ENCODE data around the gene GALNT7.

GALNT7 gene

DNA sequence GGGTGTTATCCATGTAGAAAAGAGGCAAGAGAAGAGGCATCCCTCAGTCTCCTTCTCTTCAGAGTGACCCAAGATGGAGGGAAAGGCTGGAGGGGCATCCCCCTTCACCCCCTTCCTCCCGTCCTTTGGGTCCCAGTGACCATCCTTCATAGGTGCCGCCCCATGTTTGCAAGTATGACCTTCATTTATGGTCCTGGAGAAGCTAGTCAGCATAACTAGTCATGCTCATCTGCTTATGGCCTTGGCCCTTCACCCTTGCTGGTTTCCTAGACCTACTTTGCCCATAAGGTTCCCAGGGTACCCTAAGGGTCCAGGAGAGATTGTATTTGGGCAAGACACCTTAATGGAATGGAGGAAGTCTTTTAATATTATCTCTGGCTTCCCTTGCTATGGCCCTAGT, 118.9 kb downstream of the GALNT7 start:
- Mint-ChIP-seq H3K27ac (no peak overlapping the region), H3K9me3 (peaks cover 10% of the 10 kb centered on the region), H3K4me1 (ENCODE audit: low read depth) (peaks cover 15% of the 10 kb centered on the region), H3K27me3 (ENCODE audit: low read depth) (no peaks in the 10 kb centered on the region), H3K36me3 (ENCODE audit: low read depth) (no peaks in the 10 kb centered on the region), H3K4me3 (no peak overlapping the region)

- H3K4me3 Mint-ChIP-seq: peak overlapping the region; percentile 74
- peaks cover 10% of the 10 kb centered on the region for H3K9me3 Mint-ChIP-seq
- H3K27ac Mint-ChIP-seq: peak overlapping the region; percentile 76
- H3K27me3 Mint-ChIP-seq (ENCODE audit: low read depth): no peaks in the 10 kb centered on the region
- no peaks in the 10 kb centered on the region for H3K36me3 Mint-ChIP-seq (ENCODE audit: low read depth)
- H3K4me1 Mint-ChIP-seq (ENCODE audit: low read depth): peaks cover 14% of the 10 kb centered on the region
Observed at GRCh38 chr4:173288296-173288695, 119.7 kb downstream of the GALNT7 start.

DNA sequence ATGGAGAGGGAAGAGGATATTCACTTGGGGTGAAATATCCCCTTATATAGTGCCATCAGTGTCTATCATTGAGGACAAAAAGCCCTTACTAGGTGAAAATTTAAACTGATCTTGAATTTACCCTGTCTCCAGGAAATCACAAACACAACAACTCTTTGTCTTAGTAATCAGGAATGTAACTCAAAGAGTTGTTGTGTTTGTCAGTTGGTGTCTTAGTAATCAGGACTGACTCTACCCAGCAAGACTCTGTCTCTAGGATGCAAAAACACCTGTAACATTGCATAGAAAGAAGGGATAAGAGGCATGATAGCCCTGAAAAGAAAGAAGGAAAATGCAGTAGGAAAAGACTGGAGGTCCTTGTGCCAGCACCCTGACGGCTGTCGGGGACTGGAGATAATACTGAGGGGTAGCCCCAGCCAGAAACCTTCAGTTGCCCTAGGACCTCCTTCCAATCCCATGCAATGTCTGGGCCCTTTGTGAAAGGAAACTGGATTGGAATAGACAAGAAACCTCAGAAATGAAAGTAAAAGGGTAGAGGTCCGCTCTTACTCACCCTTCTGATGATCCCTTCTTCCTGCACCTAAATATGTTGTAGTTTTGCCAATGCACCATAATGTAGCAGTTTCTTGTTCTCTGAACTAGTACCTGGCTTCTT, 120.2 kb downstream of the GALNT7 start:
- peaks cover 10% of the 10 kb centered on the region for H3K9me3 Mint-ChIP-seq
- H3K36me3 Mint-ChIP-seq (ENCODE audit: low read depth): no peaks in the 10 kb centered on the region
- no peaks in the 10 kb centered on the region for H3K27me3 Mint-ChIP-seq (ENCODE audit: low read depth)
- peak overlapping the region; percentile 74 for H3K4me3 Mint-ChIP-seq
- H3K27ac Mint-ChIP-seq: peak overlapping the region; percentile 76
- H3K4me1 Mint-ChIP-seq (ENCODE audit: low read depth): peaks cover 14% of the 10 kb centered on the region

- H3K4me3 Mint-ChIP-seq: peak overlapping the region; percentile 68
- H3K27ac Mint-ChIP-seq: no peak overlapping the region
- no peaks in the 10 kb centered on the region for H3K27me3 Mint-ChIP-seq (ENCODE audit: low read depth)
- H3K9me3 Mint-ChIP-seq: peaks cover 10% of the 10 kb centered on the region
- H3K36me3 Mint-ChIP-seq (ENCODE audit: low read depth): no peaks in the 10 kb centered on the region
- H3K4me1 Mint-ChIP-seq (ENCODE audit: low read depth): peaks cover 14% of the 10 kb centered on the region
Observed at GRCh38 chr4:173289353-173289727, 120.7 kb downstream of the GALNT7 start.

DNA sequence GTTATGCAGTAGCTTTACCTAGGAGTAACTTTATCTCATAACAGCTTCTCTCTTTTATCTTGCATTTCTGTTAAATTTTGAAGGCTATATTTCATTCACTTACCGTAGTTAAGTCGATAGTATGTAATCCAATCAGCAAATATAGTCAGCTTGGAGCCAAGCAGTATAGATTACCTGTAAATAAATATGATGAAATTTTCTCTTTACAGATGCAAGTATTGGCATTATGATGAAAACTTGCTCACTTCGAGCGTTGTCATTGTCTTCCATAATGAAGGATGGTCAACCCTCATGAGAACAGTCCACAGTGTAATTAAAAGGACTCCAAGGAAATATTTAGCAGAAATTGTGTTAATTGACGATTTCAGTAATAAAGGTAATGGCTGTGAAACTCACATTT, 123.3 kb downstream of the GALNT7 start:
- peaks cover under 1% of the 10 kb centered on the region for H3K9me3 Mint-ChIP-seq
- H3K4me1 Mint-ChIP-seq (ENCODE audit: low read depth): peaks cover 14% of the 10 kb centered on the region
- no peak overlapping the region for H3K4me3 Mint-ChIP-seq
- H3K27me3 Mint-ChIP-seq (ENCODE audit: low read depth): no peaks in the 10 kb centered on the region
- no peaks in the 10 kb centered on the region for H3K36me3 Mint-ChIP-seq (ENCODE audit: low read depth)
- H3K27ac Mint-ChIP-seq: no peak overlapping the region

DNA sequence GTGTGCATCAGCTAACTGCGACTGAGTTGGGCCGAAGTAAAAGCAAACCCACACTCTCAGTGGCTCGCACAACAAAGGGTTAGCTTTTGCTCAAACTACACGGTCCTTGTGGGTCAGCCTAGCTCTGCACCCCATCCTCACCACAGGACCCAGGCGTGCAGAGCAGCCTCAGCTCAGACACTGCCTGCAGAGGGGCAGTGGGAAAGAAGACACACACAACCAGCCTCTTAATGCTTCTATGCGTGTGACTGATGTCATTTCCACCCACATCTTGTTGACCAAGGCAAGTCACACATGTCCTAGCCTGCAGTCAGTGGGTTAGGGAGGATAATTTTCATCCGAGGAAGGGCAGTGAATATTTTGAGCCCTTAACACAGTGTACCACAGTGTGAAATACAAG, 125.1 kb downstream of the GALNT7 start:
- Mint-ChIP-seq H3K27me3 (ENCODE audit: low read depth) (no peaks in the 10 kb centered on the region), H3K4me3 (no peak overlapping the region), H3K4me1 (ENCODE audit: low read depth) (peaks cover 11% of the 10 kb centered on the region), H3K9me3 (no peaks in the 10 kb centered on the region), H3K27ac (no peak overlapping the region), H3K36me3 (ENCODE audit: low read depth) (no peaks in the 10 kb centered on the region)

- no peak overlapping the region for H3K27ac Mint-ChIP-seq
- no peaks in the 10 kb centered on the region for H3K9me3 Mint-ChIP-seq
- no peaks in the 10 kb centered on the region for H3K27me3 Mint-ChIP-seq (ENCODE audit: low read depth)
- H3K4me1 Mint-ChIP-seq (ENCODE audit: low read depth): peaks cover 4% of the 10 kb centered on the region
- no peak overlapping the region for H3K4me3 Mint-ChIP-seq
- H3K36me3 Mint-ChIP-seq (ENCODE audit: low read depth): no peaks in the 10 kb centered on the region
Observed at GRCh38 chr4:173294444-173294843, 125.8 kb downstream of the GALNT7 start.

- no peaks in the 10 kb centered on the region for H3K36me3 Mint-ChIP-seq (ENCODE audit: low read depth)
- H3K27me3 Mint-ChIP-seq (ENCODE audit: low read depth): no peaks in the 10 kb centered on the region
- no peaks in the 10 kb centered on the region for H3K9me3 Mint-ChIP-seq
- H3K27ac Mint-ChIP-seq: no peak overlapping the region
- H3K4me3 Mint-ChIP-seq: no peak overlapping the region
- peaks cover 3% of the 10 kb centered on the region for H3K4me1 Mint-ChIP-seq (ENCODE audit: low read depth)
Observed at GRCh38 chr4:173301518-173302201, 133.0 kb downstream of the GALNT7 start.

DNA sequence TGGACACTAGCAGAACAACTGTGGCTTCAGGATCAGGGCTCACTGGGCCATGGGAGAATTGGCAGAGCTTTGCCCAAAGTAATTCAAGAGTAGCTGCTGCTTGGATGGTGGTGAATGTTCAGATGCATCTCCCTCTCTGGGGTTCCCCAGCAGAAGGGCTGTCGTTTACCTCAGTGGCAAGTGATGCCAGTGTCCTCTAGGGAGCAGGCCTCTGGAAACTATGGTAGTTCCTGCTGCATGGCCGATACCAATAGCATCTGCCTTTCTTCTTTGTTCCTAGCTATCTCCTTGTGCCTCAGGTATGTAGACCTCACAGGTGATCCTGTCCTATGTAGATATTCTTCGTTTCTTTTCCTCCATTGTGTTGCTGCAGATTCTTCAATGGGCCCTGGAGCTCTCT, 139.2 kb downstream of the GALNT7 start:
- peaks cover 9% of the 10 kb centered on the region for H3K36me3 Mint-ChIP-seq (ENCODE audit: low read depth)
- no peaks in the 10 kb centered on the region for H3K27me3 Mint-ChIP-seq (ENCODE audit: low read depth)
- no peak overlapping the region for H3K4me3 Mint-ChIP-seq
- no peak overlapping the region for H3K27ac Mint-ChIP-seq
- H3K9me3 Mint-ChIP-seq: no peaks in the 10 kb centered on the region
- H3K4me1 Mint-ChIP-seq (ENCODE audit: low read depth): no peaks in the 10 kb centered on the region

DNA sequence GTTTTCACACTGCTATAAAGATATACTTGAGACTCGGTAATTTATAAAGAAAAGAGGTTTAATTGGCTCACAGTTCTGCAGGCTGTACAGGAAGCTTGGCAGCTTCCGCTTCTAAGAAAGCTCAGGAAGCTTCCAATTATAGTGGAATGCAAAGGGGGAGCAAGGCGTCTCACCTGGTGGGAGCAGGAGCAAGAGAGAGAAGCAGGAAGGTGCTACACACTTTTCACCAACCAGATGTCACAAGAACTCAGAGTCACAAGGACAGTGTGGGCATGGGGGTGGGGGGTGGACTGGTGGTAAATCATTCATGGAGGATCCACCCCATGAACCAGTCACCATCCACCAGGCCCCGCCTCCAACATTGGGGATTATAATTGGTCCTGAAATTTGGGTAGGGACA, 142.8 kb downstream of the GALNT7 start:
- Mint-ChIP-seq H3K36me3 (ENCODE audit: low read depth) (peaks cover 9% of the 10 kb centered on the region), H3K4me3 (no peak overlapping the region), H3K9me3 (no peaks in the 10 kb centered on the region), H3K27me3 (ENCODE audit: low read depth) (no peaks in the 10 kb centered on the region), H3K4me1 (ENCODE audit: low read depth) (no peaks in the 10 kb centered on the region), H3K27ac (no peak overlapping the region)

DNA sequence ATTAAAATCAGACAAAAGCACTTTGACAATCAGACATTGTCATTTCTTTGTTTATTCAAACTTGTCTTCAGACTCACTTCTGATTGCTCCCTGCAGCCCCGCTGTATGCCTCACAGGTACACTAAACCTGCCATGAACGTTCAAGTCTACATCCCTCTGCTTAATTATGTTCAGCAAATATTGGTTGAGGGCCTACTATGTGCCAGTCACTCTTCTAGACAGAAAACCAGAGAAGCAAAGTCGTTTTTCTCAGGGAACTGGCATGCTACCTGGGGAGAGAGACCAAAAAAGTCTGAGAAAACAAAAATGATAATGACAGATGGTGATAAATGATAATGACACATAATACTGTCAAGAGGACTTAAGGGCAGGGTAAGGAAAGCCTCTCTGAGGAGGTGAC, 146.1 kb downstream of the GALNT7 start:
- Mint-ChIP-seq H3K9me3 (no peaks in the 10 kb centered on the region), H3K4me1 (ENCODE audit: low read depth) (no peaks in the 10 kb centered on the region), H3K36me3 (ENCODE audit: low read depth) (peaks cover 11% of the 10 kb centered on the region), H3K27me3 (ENCODE audit: low read depth) (no peaks in the 10 kb centered on the region), H3K4me3 (no peak overlapping the region), H3K27ac (no peak overlapping the region)

- no peaks in the 10 kb centered on the region for H3K4me1 Mint-ChIP-seq (ENCODE audit: low read depth)
- H3K36me3 Mint-ChIP-seq (ENCODE audit: low read depth): peaks cover 11% of the 10 kb centered on the region
- H3K4me3 Mint-ChIP-seq: no peak overlapping the region
- no peaks in the 10 kb centered on the region for H3K9me3 Mint-ChIP-seq
- H3K27ac Mint-ChIP-seq: no peak overlapping the region
- no peaks in the 10 kb centered on the region for H3K27me3 Mint-ChIP-seq (ENCODE audit: low read depth)
Observed at GRCh38 chr4:173316060-173316459, 147.4 kb downstream of the GALNT7 start.

- no peaks in the 10 kb centered on the region for H3K27me3 Mint-ChIP-seq (ENCODE audit: low read depth)
- H3K4me3 Mint-ChIP-seq: no peak overlapping the region
- no peaks in the 10 kb centered on the region for H3K4me1 Mint-ChIP-seq (ENCODE audit: low read depth)
- H3K9me3 Mint-ChIP-seq: no peaks in the 10 kb centered on the region
- peaks cover 12% of the 10 kb centered on the region for H3K36me3 Mint-ChIP-seq (ENCODE audit: low read depth)
- no peak overlapping the region for H3K27ac Mint-ChIP-seq
Observed at GRCh38 chr4:173317004-173317403, 148.4 kb downstream of the GALNT7 start.

- Mint-ChIP-seq H3K27me3 (ENCODE audit: low read depth) (no peaks in the 10 kb centered on the region), H3K4me3 (no peak overlapping the region), H3K9me3 (no peaks in the 10 kb centered on the region), H3K4me1 (ENCODE audit: low read depth) (no peaks in the 10 kb centered on the region), H3K36me3 (ENCODE audit: low read depth) (peaks cover 13% of the 10 kb centered on the region), H3K27ac (no peak overlapping the region)
Observed at GRCh38 chr4:173318240-173318639, 149.6 kb downstream of the GALNT7 start.

- Mint-ChIP-seq H3K27ac (no peak overlapping the region), H3K36me3 (ENCODE audit: low read depth) (peaks cover 13% of the 10 kb centered on the region), H3K4me1 (ENCODE audit: low read depth) (no peaks in the 10 kb centered on the region), H3K4me3 (no peak overlapping the region), H3K27me3 (ENCODE audit: low read depth) (no peaks in the 10 kb centered on the region), H3K9me3 (no peaks in the 10 kb centered on the region)
Observed at GRCh38 chr4:173318648-173319211, 150.1 kb downstream of the GALNT7 start.
